GM21619 (cell line): ENCODE results near the gene WDHD1.
"Not testable (repeated sequence)": the region's sequence is repeated elsewhere in the genome, so short reads cannot be mapped to it uniquely, and the experiment has no call there.

ENCODE experiments used
- ATAC-seq: cut with Tn5 transposase; IDR thresholded peaks from one replicate; pipeline ENCODE4 v1.9.1; 2021; ENCODE audit not compliant: unreplicated experiment

The WDHD1 gene

GRCh38 chr14:54953609-54954008, 73.3 kb downstream of the WDHD1 start:
- not testable (repeated sequence) for ATAC-seq

GRCh38 chr14:54952803-54953202, 74.1 kb downstream of the WDHD1 start:
- not testable (repeated sequence) for ATAC-seq

DNA sequence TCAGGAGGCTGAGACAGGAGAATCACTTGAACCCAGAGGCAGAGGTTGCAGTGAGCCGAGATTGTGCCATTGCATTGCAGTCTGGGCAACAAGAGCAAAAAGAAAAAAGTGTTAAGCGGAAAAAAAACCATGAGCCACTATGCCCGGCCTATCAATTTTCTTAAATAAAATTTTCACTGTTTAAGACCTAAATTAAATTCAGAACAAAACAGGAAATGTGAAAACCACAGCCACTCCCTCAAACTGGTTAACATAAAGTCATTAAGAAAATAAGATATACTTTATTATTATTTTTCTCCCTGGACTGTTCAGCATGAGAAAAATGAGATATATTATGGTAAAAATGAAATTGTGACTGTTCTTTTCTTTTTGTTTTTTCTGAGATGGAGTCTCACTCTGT, 79.7 kb downstream of the WDHD1 start:
- ATAC-seq, result no peak

GRCh38 chr14:54946500-54946899, 80.4 kb downstream of the WDHD1 start:
- no peak for ATAC-seq

DNA sequence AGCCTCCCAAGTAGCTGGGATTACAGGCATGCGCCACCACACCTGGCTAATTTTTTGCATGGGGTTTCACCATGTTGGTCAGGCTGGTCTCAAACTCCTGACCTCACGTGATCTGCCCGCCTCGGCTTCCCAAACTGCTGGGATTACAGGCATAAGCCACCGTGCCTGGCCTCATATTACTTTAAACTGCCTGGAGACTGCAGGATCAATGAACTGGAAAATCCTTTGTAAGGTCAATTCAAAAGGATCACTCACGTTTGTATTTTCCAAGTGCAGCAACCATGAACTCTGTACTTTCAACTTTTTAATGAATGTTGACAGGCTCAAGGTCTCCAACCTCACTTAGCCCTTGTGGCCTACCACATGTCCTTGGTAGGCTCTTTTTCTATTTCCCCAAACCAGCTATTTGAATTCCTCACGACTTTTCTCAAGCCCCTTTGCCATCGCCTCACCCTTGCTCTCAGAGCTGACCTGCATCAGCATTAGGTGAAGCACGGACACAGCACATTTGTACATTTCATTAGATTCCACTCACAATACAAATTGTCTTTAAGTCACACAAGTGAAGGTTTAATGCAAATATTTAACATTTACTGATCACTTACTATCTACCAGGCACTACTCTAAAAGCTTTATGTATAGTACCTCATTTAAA, 82.0 kb downstream of the WDHD1 start:
- no peak for ATAC-seq

DNA sequence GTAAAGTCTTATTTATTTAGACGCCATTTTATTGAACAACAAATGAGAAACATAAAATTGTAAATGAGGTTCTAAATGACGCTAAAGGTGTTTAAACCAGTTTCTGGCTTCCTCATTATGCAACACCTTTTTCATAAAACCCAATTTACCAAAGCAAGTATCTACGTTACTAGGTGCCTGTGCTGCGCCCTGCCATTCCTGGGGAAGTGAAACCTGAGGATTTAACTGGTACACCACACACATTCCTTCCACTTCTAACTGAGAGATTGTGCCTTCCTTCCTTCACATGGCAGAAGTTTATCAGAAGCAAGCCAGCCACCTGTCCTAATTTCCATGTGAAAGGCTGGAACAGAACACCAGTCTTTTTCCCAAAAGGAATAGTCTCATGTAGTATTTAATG, 84.0 kb downstream of the WDHD1 start:
- ATAC-seq, result no peak

- no peak for ATAC-seq
These were observed 90.1 kb downstream of the WDHD1 start for GRCh38 chr14:54936816-54937215.

DNA sequence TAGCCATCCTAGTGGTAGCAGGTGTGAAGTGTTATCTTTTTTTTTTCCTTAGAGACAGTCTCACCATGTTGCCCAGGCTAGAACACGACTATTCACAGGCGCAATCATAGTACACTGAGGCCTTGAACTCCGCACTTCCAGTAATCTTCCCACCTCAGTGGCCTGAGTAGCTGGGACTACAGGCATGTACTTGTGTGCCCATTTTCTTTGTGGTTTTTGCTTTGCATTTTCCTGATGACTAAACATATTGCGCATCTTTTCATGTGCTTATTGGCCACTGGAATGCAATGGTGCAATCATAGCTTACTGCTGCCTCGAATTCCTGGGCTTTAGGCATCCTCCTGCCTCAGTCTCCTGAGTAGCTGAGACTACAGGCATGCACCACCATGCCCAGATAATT, 90.9 kb downstream of the WDHD1 start:
- no peak for ATAC-seq

GRCh38 chr14:54935100-54935499, 91.8 kb downstream of the WDHD1 start:
- no peak for ATAC-seq

DNA sequence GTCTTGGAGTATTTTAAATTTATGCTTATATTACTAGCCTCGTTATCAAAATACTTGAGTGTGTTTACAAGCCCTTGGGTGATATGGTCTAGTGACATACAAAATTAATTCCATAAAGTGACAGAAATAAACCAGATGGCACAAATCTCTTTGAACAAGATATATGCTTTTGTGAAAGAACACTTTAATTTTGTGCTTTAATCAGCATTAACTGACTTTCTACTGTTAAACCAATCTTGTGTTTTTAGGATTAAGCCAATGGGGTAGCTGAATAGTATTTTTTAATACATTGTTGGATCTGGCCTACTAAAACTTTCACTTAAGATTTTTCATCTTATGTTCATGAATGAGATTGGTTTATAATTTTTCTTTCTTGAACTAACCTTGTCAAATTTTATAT, 93.9 kb downstream of the WDHD1 start:
- no peak for ATAC-seq

DNA sequence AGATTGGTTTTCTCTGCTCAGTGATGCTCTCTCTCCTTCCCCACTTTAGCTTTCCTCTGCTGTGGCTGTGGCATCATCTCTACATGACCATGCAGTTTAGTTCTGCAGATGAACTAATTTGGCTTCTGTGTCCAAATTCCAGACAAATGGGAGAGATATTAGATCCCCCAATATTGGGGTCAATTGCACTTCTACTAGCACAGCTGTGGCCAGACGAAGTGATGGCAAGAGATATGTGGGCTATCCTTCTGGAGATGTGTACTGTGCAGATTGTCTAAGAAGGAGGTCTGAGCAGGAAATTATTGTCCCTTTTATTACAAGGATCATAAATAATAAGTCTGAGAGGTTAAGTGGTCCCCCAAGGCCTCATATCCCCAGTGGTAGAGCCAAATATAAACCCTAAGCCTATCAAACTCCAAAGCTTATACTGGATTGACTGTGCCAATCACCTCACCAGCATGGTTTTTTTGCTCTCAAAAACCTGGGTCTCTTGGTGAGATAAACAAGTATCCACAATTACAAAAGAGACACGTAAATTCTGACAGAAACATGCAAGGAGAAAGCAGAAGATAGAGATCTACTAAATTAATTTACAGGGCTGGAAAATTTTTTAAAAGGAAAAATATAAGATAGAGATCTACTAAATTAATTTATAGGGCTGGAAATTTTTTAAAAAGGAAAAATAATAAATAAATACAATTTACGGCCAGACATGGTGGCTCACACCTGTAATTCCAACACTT, 95.1 kb downstream of the WDHD1 start:
- no peak for ATAC-seq

DNA sequence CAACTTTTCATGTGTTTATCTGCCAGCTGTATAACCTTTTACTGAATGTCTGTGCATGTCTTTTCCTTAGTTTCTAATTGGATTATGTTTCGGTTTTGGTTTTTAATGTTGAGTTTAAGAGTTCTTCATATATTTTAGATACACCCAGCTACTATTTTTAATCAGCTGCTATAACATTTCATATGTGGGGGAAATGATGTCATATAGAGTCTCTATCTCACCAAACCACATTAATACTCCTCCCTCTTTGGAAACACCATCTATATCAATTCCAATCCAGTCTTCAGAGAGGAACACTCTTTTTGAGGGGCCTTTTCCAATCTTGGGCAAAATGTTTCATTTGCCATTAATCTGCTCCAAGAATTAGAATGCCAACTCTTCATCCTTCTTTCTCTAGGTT, 95.8 kb downstream of the WDHD1 start:
- no peak for ATAC-seq

DNA sequence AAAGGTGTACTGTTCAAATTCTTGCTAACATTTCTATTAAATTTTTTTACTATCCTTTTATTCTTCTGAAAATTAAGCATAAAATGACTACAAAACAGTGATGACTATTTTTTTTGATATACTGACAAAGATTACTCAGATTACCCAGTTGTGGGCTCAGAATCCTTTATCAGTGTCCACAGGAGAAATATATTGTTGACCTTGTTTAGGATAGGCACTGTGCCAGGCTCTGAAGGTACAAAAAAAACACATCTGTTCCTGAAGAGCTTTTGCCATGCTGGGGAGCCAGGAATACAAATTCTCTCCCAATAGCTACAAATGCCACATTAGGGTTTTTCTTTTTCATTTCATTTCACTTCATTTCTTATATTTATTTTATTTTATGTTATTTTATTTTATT, 97.3 kb downstream of the WDHD1 start:
- ATAC-seq, result no peak

GRCh38 chr14:54928216-54928615, 98.7 kb downstream of the WDHD1 start:
- ATAC-seq, result no peak

DNA sequence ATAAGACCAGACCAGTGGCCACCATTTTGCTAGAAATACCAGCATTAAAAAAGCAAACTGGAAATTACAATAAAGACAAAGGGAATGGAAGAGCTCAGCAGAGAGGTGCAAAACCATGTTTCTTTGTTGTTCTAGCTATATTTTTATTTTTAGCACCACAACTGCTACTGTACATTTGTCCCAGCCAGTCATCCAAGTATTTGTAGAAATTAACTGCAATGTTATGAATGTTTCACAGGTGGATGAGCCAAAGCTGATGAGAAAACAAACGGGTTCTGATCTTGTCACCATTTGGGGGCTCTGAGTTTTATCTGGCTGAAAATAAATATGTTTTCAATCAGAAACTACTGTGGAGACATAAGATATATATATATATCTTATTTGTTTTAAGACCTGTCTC, 99.3 kb downstream of the WDHD1 start:
- no peak for ATAC-seq

DNA sequence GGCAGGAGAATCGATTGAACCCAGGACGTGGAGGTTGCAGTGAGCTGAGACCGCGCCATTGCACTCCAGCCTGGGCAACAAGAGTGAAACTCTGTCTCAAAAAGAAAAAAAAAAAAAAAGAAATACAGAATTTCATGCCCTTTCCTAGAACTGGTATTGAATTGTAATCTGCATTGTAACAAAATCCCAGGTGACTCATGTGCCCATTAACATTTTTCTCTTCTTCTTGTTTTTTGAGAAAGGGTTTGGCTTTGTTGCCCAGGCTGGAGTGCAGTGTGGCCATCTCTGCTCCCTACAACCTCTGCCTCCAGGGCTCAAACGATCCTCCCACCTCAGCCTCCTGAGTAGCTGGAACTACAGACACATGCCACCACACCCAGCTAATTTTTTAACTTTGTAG, 100.3 kb downstream of the WDHD1 start:
- not testable (repeated sequence) for ATAC-seq

- no peak for ATAC-seq
These were observed 104.3 kb downstream of the WDHD1 start for GRCh38 chr14:54922598-54922997.

GRCh38 chr14:54920052-54920451, 106.8 kb downstream of the WDHD1 start:
- no peak for ATAC-seq

GRCh38 chr14:54919330-54919729, 107.6 kb downstream of the WDHD1 start:
- ATAC-seq, result no peak

DNA sequence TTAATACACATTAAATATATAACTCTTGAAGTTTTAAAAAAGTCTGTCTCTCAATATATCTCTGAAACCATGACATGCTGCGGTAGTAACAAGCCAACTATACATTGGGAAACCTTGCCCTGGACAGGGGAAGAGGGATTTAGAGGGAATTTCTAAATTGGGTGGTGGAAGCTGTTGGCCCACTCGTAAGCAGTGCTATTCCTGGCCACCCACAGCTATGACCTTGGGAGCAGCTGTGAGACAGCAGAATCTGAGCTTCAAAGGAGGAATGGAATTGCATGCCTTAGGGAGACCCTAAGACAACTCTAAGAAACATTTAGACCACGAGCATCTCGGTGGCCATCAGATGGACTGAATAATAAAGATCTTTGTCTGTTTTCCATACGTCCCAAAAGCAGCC, 108.5 kb downstream of the WDHD1 start:
- ATAC-seq, result no peak

GRCh38 chr14:54916101-54916500, 110.8 kb downstream of the WDHD1 start:
- ATAC-seq, result no peak

DNA sequence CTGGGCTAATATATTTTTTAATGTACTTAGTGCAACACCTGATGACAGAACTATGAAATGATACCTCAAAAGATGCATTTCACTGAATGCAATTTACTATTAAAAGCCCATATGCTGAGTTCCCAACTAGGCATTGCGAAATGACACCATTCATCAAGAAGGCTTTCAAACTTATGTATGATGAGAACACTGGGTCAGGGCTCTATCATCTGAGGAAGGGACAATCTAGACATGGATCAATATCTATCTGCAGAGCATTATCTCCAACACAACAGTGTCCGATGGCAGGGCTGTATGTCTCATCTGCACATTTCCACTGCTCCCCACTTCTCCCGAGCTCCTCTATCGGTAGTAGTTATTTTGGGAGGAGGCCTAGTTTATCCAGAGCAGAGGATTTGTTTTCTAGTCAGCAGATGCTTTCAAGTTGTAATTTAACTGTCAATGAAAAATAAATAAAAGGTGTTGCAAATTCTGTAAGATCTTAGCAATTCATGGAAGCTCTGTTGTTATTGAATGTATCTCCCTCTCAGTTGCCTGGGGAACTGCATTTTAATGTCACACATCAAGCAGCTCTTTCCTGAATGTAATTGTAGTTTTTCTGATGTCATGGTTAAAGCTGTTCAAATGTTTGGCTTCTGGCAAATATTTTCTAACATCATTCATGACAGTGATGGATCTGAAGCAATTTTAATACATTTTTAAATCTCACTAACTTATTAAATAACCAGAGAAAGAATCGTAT, 116.9 kb downstream of the WDHD1 start:
- no peak for ATAC-seq
